ENCODE measurements around the gene KIF4B. TPM values are rescaled to one million over a fixed set of nuclear protein-coding genes. Genes with fewer than 3 reads are reported as not detected.
"Not testable (repeated sequence)": the region's sequence is repeated elsewhere in the genome, so short reads cannot be mapped to it uniquely, and the experiment has no call there.

Gene KIF4B
- total RNA-seq, 1 donor from 2014 or later: 0.54 TPM

DNA sequence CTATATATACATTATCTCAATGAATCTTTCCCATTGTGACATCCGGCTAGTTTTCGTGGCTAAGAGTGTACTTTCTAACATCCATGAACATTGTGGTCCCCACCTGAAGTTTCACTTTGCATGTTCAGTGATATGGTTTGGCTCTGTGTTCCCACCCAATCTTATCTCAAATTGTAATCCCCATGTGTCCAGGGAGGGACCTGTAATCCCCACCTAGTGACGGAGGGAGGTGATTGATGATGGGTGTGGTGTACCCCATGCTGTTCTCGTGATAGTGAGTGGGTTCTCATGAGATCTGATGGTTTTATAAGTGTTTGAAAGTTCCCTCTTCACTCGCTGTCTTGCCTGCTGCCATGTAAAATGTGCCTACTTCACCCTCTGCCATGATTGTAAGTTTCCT is 44.6 kb upstream of the KIF4B start:
- Mint-ChIP-seq H3K27ac (ENCODE audit: unreplicated experiment) (no peak overlapping the region), H3K27me3 (ENCODE audit: unreplicated experiment) (no peaks in the 10 kb centered on the region), H3K36me3 (ENCODE audit: low read depth, unreplicated experiment) (peaks cover 22% of the 10 kb centered on the region), H3K4me1 (ENCODE audit: unreplicated experiment) (peaks cover 41% of the 10 kb centered on the region), H3K4me3 (ENCODE audit: unreplicated experiment) (peak overlapping the region; percentile 73), H3K9me3 (ENCODE audit: unreplicated experiment) (no peaks in the 10 kb centered on the region)
- no peak for TF ChIP-seq CTCF (IDR thresholded peaks at IDR 0.05; ENCODE audit: unreplicated experiment)
- DNase-seq (ENCODE audit: low spot score): no peak

- Mint-ChIP-seq H3K27ac (ENCODE audit: unreplicated experiment) (no peak overlapping the region), H3K36me3 (ENCODE audit: low read depth, unreplicated experiment) (peaks cover 19% of the 10 kb centered on the region), H3K4me3 (ENCODE audit: unreplicated experiment) (no peak overlapping the region), H3K4me1 (ENCODE audit: unreplicated experiment) (peaks cover 29% of the 10 kb centered on the region), H3K27me3 (ENCODE audit: unreplicated experiment) (no peaks in the 10 kb centered on the region), H3K9me3 (ENCODE audit: unreplicated experiment) (no peaks in the 10 kb centered on the region)
- TF ChIP-seq CTCF (IDR thresholded peaks at IDR 0.05; ENCODE audit: unreplicated experiment): no peak
- DNase-seq (ENCODE audit: low spot score): no peak
Observed at GRCh38 chr5:154970759-154971158, 42.8 kb upstream of the KIF4B start.

- TF ChIP-seq CTCF (IDR thresholded peaks at IDR 0.05; ENCODE audit: unreplicated experiment): no peak
- Mint-ChIP-seq H3K27ac (ENCODE audit: unreplicated experiment) (no peak overlapping the region), H3K4me1 (ENCODE audit: unreplicated experiment) (peaks cover 22% of the 10 kb centered on the region), H3K9me3 (ENCODE audit: unreplicated experiment) (no peaks in the 10 kb centered on the region), H3K36me3 (ENCODE audit: low read depth, unreplicated experiment) (peaks cover 18% of the 10 kb centered on the region), H3K27me3 (ENCODE audit: unreplicated experiment) (no peaks in the 10 kb centered on the region), H3K4me3 (ENCODE audit: unreplicated experiment) (no peak overlapping the region)
- no peak for DNase-seq (ENCODE audit: low spot score)
Observed at GRCh38 chr5:154971501-154971900, 42.1 kb upstream of the KIF4B start.

GRCh38 chr5:154972476-154973080 is 41.0 kb upstream of the KIF4B start:
- no peak for TF ChIP-seq CTCF (IDR thresholded peaks at IDR 0.05; ENCODE audit: unreplicated experiment)
- DNase-seq (ENCODE audit: low spot score): peak; percentile 60

GRCh38 chr5:154976082-154976481 is 37.5 kb upstream of the KIF4B start:
- H3K4me3 Mint-ChIP-seq (ENCODE audit: unreplicated experiment); DNase-seq (ENCODE audit: low spot score); H3K27me3 Mint-ChIP-seq (ENCODE audit: unreplicated experiment); H3K27ac Mint-ChIP-seq (ENCODE audit: unreplicated experiment); H3K9me3 Mint-ChIP-seq (ENCODE audit: unreplicated experiment); H3K4me1 Mint-ChIP-seq (ENCODE audit: unreplicated experiment): not testable (repeated sequence)
- peaks cover 14% of the 10 kb centered on the region for H3K36me3 Mint-ChIP-seq (ENCODE audit: low read depth, unreplicated experiment)

More at GRCh38 chr5:154972476-154973080, 41.0 kb upstream of the KIF4B start:
- peaks cover 15% of the 10 kb centered on the region for H3K36me3 Mint-ChIP-seq (ENCODE audit: low read depth, unreplicated experiment)
- H3K9me3 Mint-ChIP-seq (ENCODE audit: unreplicated experiment): no peaks in the 10 kb centered on the region
- H3K27ac Mint-ChIP-seq (ENCODE audit: unreplicated experiment): no peak overlapping the region
- H3K4me1 Mint-ChIP-seq (ENCODE audit: unreplicated experiment): peaks cover 18% of the 10 kb centered on the region
- no peak overlapping the region for H3K4me3 Mint-ChIP-seq (ENCODE audit: unreplicated experiment)
- no peaks in the 10 kb centered on the region for H3K27me3 Mint-ChIP-seq (ENCODE audit: unreplicated experiment)

All from endothelial cell (in vitro differentiated cells).